NCI-H146 (cell line): ENCODE data around the gene COQ2.
A peak's percentile ranks its signal among the peaks of the same experiment; 100 is the strongest.
"Not testable (repeated sequence)": the region's sequence is repeated elsewhere in the genome, so short reads cannot be mapped to it uniquely, and the experiment has no call there.

ENCODE experiments used
- DNase-seq: peaks from one replicate; lab custom pipeline; 2025; lab: John Stamatoyannopoulos, UW

Gene COQ2, protein sequence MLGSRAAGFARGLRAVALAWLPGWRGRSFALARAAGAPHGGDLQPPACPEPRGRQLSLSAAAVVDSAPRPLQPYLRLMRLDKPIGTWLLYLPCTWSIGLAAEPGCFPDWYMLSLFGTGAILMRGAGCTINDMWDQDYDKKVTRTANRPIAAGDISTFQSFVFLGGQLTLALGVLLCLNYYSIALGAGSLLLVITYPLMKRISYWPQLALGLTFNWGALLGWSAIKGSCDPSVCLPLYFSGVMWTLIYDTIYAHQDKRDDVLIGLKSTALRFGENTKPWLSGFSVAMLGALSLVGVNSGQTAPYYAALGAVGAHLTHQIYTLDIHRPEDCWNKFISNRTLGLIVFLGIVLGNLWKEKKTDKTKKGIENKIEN

DNA sequence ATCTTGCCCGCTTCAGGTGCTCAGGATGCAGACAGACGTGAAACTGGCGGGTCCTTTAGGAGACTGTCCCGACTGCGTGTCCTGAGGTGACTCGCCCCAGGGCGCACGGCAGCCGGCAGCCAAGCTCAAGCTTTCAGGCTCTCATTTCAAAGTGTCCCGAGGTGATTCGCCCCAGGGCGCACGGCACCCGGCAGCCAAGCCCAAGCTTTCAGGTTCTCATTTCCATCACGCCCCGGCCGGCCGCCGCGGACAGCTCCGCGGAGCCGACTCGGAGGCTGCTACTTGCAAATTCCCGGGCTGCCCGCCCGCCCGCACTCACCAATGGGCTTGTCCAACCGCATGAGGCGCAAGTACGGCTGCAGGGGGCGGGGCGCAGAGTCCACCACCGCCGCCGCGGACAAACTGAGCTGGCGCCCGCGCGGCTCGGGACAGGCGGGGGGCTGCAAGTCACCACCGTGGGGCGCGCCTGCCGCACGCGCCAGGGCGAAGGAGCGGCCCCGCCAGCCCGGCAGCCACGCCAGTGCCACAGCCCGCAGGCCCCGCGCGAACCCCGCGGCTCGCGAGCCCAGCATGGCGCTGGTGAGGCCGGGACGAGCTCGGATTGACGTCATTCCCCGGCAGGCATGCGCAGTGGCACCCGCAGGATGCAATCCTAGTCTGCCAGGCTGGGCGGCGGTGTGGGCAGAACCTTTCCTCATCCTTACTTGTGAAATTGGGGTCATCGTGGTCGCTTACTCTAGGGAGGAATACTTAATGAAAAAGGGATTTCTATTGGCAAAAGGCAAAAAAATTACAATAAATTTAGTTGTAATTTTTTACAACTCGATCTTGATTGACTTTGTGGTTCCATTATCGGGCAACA is at the start of gene COQ2:
Gene COQ2 (minus strand): TSS at position 606 of the 862 bp plus-strand sequence. CDS start 34 bp downstream, at position 572.
- peak; percentile 70 for DNase-seq

DNA sequence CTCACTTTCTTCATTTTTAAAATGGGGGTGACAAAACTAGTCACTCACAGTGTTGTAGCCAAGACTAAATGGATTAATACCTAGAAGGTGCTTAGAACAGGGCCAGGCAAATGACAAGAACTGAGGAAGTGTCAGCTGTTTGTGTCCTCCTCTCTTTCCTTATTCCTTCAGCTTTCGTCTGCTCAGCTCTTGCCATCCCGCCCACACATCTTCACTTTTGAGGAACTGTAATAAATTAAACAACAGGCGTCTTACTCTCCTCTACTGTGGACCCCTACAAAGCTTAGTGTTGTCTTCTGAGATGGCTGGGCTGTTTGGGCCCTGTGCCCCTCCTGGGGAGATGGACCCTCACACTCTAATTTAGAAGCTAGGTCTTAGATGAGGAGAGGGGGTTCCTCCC is 47.4 kb upstream of the COQ2 start:
- DNase-seq = no peak

DNA sequence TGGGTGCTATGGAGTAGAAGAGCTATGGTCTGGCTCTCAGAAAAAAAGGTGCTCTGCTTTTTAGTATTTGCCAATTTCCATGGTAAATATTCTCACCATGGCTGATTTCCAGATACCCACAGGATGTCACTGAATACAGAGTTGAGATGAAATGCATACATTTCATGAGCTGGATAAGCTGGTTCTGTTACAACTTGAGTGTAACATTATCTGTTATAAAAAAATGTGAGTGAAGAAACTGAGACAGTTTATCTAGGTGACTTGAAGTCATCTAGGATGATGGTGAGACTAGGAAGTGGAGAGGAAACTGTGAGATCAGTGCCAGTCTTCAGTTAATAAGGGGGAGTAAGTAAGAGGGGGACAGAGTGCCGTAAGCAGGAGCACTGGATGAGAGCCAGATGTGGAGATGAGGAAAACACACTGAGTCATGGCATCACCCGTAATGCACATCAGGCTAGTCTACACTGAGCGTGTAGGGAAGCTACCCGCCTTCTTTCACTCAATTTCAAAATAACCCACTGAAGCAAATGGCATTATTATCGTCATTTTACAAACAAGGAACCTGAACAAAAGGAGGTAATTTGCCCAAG is 45.0 kb upstream of the COQ2 start:
- DNase-seq = no peak

GRCh38 chr4:83328521-83329187 is 44.1 kb upstream of the COQ2 start:
- DNase-seq = no peak

DNA sequence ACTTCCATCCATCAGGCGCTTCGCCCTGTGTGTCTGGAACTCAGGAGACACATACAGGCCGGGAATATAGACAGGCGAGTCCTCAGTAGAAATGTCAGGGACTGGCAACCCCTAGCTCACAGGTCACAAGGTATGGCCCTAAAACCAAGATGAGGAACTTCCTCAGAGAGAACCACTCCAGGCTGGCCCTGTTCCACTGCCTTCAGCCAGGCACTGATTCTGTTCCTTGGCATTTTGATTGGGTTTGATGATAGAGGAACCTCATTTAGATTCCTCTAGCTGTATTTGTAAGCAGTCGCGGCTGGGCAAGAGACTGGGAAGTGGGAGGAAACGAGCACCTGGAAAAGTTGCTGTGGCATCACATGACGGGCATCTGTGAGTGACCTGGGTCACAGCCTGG is 41.9 kb upstream of the COQ2 start:
- no peak for DNase-seq

- DNase-seq = peak; percentile 0
Observed at GRCh38 chr4:83325306-83325705, 40.7 kb upstream of the COQ2 start.

- no peak for DNase-seq
Observed at GRCh38 chr4:83323136-83323535, 38.5 kb upstream of the COQ2 start.

- DNase-seq = no peak
Observed at GRCh38 chr4:83320548-83320947, 36.0 kb upstream of the COQ2 start.

- DNase-seq = no peak
Observed at GRCh38 chr4:83318666-83319065, 34.1 kb upstream of the COQ2 start.

DNA sequence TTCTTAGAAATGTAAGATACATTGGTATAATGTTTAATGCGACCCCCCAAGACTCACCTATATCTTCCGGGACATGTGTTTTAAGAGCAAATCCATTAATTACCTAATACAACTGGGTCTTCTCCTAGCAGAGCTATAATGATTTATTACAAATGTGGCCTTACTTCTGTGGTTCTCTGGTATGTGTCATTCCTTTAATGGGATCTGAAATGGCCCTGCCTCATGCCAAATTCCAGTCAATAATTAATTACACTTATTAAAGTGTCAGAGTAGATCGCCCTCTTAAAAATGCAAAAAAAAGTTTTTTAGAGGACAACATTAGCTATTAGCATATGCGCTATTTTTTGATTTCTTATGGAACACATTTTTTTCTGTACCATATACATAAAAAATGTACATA is 33.1 kb upstream of the COQ2 start:
- DNase-seq = no peak

DNA sequence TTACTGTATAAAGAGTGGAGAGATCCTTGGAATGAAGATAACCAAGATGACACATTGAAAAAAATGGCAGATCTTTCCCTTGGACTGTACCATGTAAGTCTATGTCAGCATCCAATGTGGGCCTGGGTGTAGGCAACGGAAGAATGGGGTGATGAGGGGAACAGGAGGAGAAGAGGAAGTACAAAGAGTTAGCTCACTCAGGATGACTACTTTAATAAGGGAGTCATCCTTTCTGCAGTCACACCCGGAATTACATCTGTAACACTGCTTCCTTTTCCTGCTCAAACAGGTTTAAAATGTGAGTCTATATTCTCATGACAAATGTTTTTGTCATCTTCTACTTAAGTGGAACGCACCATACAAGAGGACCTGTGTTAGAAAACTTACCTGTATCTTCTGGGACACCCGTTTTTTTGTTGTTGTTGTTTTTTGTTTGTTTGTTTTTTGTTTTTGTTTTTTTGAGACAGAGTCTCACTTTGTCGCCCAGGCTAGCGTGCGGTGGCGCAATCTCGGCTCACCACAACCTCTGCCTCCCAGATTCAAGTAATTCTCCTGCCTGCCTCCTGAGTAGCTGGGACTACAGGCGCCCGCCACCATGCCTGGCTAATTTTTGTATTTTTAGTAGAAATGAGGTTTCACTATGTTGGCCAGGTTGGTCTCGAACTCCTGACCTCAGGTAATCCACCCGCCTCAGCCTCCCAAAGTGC is 32.0 kb upstream of the COQ2 start:
- no peak for DNase-seq

DNA sequence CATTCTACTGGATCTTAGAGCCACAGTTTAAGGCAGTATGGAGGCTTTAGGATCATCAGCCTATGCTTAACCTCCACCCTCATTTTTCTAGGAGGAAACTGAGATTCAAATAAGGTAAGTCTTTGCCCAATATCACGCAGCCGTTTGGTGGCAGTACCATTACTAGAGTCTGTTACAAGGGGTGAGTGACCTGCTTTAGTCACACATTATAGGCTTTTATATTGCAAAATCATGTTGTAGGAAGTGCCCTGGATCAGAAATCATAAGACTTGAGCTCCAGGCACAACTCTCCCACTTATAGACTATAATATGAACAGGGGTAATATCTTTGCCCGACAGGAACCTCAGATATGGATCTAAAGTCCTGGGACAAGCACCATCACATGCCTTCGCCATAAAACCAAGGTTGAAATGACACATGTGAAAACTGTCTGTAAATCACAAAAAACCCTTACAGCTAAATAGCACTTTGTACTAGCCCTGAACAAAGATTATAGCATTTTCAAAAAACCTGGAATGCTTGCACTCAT is 30.8 kb upstream of the COQ2 start:
- DNase-seq = no peak

DNA sequence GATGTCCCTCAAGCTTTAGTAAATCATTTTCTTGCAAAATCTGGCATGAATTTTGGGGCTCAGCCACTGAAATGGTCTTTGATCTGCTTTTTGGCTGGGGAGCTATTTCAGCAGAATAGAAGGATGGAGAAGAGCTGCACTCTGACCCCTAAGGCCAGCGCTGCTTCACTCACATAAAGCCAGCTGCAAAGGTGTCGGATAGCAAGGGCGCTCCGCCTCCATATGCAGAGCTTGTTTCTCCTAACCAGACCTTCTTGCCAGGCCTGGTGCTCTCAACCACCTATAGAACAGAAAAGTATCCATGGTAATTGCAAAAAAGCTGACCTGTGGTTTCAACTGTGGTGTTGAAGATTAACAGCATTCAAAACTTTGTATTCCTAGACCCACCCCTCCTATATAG is 24.1 kb upstream of the COQ2 start:
- no peak for DNase-seq

DNA sequence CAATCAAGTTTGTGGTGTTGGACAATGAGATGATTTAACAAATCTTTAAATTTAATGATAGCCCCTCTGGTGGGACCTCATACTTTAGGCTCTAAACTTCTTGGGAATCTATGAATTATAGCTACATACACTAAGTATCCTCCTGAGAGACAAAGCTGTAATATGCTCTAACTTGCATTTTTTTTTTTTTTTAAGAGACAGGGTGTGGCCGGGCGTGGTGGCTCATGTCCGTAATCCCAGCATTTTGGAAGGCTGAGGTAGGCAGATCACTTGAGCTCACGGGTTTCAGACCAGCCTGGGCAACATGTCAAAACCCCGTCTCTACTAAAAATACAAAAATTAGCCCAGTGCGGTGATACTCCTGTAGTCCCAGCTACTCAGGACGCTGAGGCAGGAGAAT is 23.3 kb upstream of the COQ2 start:
- DNase-seq = no peak

DNA sequence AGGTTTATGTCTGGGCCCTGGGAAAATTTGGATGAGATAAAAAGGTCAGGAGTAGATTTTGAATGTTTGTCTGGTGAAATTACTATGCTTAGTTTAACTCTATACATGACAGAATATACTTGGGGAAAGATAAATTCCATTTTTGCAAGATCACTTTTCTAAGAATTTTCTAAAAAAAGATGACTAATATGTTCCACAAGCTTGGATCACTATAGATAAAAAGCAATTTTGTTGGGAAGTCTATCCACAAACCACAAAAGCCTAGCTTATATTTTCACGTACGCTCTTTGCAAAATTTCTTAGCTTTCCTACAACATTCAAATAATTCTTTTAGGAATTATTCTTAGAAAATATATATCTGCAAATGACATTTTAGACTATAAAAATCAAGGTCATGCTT is 20.6 kb upstream of the COQ2 start:
- DNase-seq = no peak

GRCh38 chr4:83297548-83298260 is 13.1 kb upstream of the COQ2 start:
- DNase-seq = no peak

- DNase-seq = no peak
Observed at GRCh38 chr4:83293305-83294046, 8.9 kb upstream of the COQ2 start.

GRCh38 chr4:83290059-83290774 is 5.6 kb upstream of the COQ2 start:
- not testable (repeated sequence) for DNase-seq

DNA sequence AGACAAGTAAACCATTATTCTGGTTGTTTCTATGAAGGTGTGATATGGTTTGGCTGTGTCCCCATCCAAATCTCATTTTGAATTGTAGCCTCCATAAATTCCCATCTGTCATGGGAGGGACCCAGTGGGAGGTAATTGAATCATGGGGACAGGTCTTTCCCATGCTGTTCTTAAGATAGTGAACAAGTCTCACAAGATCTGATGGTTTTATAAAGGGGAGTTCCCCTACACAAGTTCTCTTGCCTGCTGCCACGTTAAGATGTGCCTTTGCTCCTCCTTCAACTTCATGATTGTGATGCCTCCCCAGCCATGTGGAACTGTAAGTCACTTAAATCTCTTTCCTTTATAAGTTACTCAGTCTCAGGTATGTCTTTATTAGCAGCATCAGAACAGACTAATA is 3.8 kb upstream of the COQ2 start:
- DNase-seq = not testable (repeated sequence)
